OCI-LY3 (cell line): ENCODE data around the gene GUCY1A2.

Experiments
- EZH2phosphoT487 ChIP-seq: fragments of 200-600 bp; shearing (Covaris generic); IDR thresholded peaks from 2 replicates; pipeline ENCODE4 v1.6.1; 2018; ENCODE audit warnings: antibody characterized with exemption, mixed run types, low read depth
- TF ChIP-seq, protein P1 (sequence below): fragments of 200-600, 300-600 bp; sonication (generic); IDR thresholded peaks from 2 replicates; pipeline ENCODE4 v1.5.1; 2014; ENCODE audit warnings: antibody characterized with exemption, low read length, low read depth

DNA sequence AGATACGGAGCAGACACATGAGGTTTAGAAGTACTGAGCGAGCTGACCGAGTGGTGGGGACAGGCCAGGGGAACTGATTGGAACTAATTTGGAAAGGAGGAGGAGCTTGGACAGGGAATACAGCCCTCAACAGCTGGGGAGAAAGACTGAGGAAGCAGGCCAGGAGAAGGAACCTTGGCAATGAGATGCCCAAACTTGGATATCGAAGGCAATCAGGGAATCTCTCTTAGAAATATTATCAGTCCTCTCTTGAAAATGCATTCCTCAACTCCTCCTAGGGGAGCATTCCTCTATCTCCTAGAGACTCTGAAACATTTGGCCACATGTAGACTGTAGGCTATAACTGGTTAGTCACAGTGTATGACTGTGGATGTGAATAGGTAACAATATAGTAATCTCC is 284.6 kb downstream of the GUCY1A2 start:
- TF ChIP-seq, protein P1, sequence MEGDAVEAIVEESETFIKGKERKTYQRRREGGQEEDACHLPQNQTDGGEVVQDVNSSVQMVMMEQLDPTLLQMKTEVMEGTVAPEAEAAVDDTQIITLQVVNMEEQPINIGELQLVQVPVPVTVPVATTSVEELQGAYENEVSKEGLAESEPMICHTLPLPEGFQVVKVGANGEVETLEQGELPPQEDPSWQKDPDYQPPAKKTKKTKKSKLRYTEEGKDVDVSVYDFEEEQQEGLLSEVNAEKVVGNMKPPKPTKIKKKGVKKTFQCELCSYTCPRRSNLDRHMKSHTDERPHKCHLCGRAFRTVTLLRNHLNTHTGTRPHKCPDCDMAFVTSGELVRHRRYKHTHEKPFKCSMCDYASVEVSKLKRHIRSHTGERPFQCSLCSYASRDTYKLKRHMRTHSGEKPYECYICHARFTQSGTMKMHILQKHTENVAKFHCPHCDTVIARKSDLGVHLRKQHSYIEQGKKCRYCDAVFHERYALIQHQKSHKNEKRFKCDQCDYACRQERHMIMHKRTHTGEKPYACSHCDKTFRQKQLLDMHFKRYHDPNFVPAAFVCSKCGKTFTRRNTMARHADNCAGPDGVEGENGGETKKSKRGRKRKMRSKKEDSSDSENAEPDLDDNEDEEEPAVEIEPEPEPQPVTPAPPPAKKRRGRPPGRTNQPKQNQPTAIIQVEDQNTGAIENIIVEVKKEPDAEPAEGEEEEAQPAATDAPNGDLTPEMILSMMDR: no peak
- TF ChIP-seq EZH2phosphoT487: no peak
